ENCODE data around the gene ZNF385C.

GRCh38 chr17:42068979-42069378, 29.3 kb downstream of the ZNF385C start:
- TF ChIP-seq CTCF (conservative IDR thresholded peaks at IDR 0.05 in 1 of 2, IDR thresholded peaks at IDR 0.05 in 1 of 2; ENCODE audit: low read depth in 1 of 2, low read length in 2 of 2) (no peak), EZH2 (IDR thresholded peaks at IDR 0.05; ENCODE audit: low read length, missing control alignments) (no peak)
